Keratinocyte (primary cell): ENCODE data around the gene KTN1. TPM values are rescaled to one million over a fixed set of nuclear protein-coding genes. Genes with fewer than 3 reads are reported as not detected.
A peak's percentile ranks its signal among the peaks of the same experiment; 100 is the strongest.

ENCODE experiments used
- DNase-seq: peaks from one replicate; pipeline ENCODE4 v3.0.0-alpha.2; 2011; ENCODE audit warnings: low read depth, missing footprints, low spot score
- FAIRE-seq: peaks from 2 replicates; lab custom pipeline; 2011; peaks lifted over from hg19 to GRCh38; lab: Jason Lieb, UNC
- H2AFZ ChIP-seq: 2 replicates; pipeline ENCODE4 v1.6.0; 2012; ENCODE audit warnings: low read length, control low read depth, inconsistent platforms; ENCODE audit not compliant: control insufficient read depth
- H3K27ac ChIP-seq: 2 replicates; pipeline ENCODE4 v1.5.1; 2011; ENCODE audit warnings: low read length; ENCODE audit not compliant: control insufficient read depth, insufficient read depth
- H3K27me3 ChIP-seq: 3 replicates; pipeline ENCODE4 v1.6.0; 2011; ENCODE audit warnings: low read length; ENCODE audit not compliant: control insufficient read depth, insufficient read depth; ENCODE audit errors: extremely low read depth
- H3K36me3 ChIP-seq, 2 experiments: 2 replicates in 1 of 2; 3 replicates in 1 of 2; pipeline ENCODE4 v1.5.1; 2011; ENCODE audit warnings: low read length in 2 of 2, mild to moderate bottlenecking in 1 of 2; ENCODE audit not compliant: control insufficient read depth in 2 of 2, insufficient read depth in 2 of 2; ENCODE audit errors: extremely low read depth in 1 of 2
- H3K4me1 ChIP-seq: 3 replicates; pipeline ENCODE4 v1.5.1; 2011; ENCODE audit warnings: low read length; ENCODE audit not compliant: control insufficient read depth, insufficient read depth; ENCODE audit errors: extremely low read depth
- H3K4me2 ChIP-seq: 3 replicates; pipeline ENCODE4 v1.6.0; 2011; ENCODE audit warnings: low read depth, low read length; ENCODE audit not compliant: control insufficient read depth, insufficient read depth; ENCODE audit errors: extremely low read depth
- H3K4me3 ChIP-seq, 3 experiments: fragments of 200-600 bp in 1 of 3; sonication (generic) in 1 of 3; 2 replicates in 2 of 3; 3 replicates in 1 of 3; pipeline ENCODE4 v1.5.1; 2011 to 2016; ENCODE audit warnings: low read length in 3 of 3, mild to moderate bottlenecking in 3 of 3, control low read depth in 2 of 3, inconsistent platforms in 1 of 3, low read depth in 1 of 3, mixed read lengths in 1 of 3, mixed run types in 1 of 3, moderate library complexity in 1 of 3; ENCODE audit not compliant: control insufficient read depth in 2 of 3, insufficient read depth in 2 of 3; ENCODE audit errors: extremely low read depth in 1 of 3
- H3K79me2 ChIP-seq: 2 replicates; pipeline ENCODE4 v1.6.0; 2012; ENCODE audit warnings: low read length; ENCODE audit not compliant: control insufficient read depth, insufficient read depth
- H3K9ac ChIP-seq: 3 replicates; pipeline ENCODE4 v1.6.0; 2011; ENCODE audit warnings: low read length; ENCODE audit not compliant: control insufficient read depth, insufficient read depth; ENCODE audit errors: extremely low read depth
- H3K9me1 ChIP-seq: 3 replicates; pipeline ENCODE4 v1.6.0; 2011; ENCODE audit warnings: low read length; ENCODE audit not compliant: control insufficient read depth, insufficient read depth; ENCODE audit errors: extremely low read depth
- H3K9me3 ChIP-seq: 2 replicates; pipeline ENCODE4 v1.5.1; 2012; ENCODE audit warnings: low read depth, low read length; ENCODE audit not compliant: control insufficient read depth
- H4K20me1 ChIP-seq: 3 replicates; pipeline ENCODE4 v1.6.0; 2011; ENCODE audit warnings: low read length; ENCODE audit not compliant: control insufficient read depth, insufficient read depth; ENCODE audit errors: extremely low read depth
- EZH2 ChIP-seq: IDR thresholded peaks from one replicate; pipeline ENCODE4 v1.6.1; 2012; ENCODE audit warnings: inconsistent platforms, mild to moderate bottlenecking, low read length, moderate library complexity
- dilution Hi-C: fragments of 300-500 bp; cut with MboI; formaldehyde crosslinking; loops from one replicate; pipeline ENCODE4 v1.7.0; 2020; ENCODE audit warnings: low sequenced_read_pairs; ENCODE audit not compliant: extremely low pct_ligation_motif_present
- polyA plus RNA-seq, 5 experiments: library from polyadenylated mRNA; depleted of rRNA in 3 of 5; stranded (reverse) in 3 of 5; stranded (forward) in 1 of 5; unstranded in 1 of 5; fragments of >200 nt; gene quantifications; 1 replicate in 1 of 5; 2 replicates in 3 of 5; 3 replicates in 1 of 5; pipeline versions ENCODE4 v1.2.1 to v1.2.3, GENCODE V29; 2011 to 2012; ENCODE audit warnings: missing spikeins in 2 of 5, low read depth in 1 of 5, low replicate concordance in 1 of 5
- TF ChIP-seq, protein P1 (sequence below), 3 experiments: IDR thresholded peaks in 1 of 3; conservative IDR thresholded peaks in 1 of 3; optimal IDR thresholded peaks in 1 of 3; 2 replicates in 2 of 3; 3 replicates in 1 of 3; pipeline versions ENCODE3 to v1.5.1; 2011; ENCODE audit warnings: low read length in 3 of 3, mild to moderate bottlenecking in 3 of 3, moderate library complexity in 2 of 3, control low read depth in 1 of 3, inconsistent platforms in 1 of 3; ENCODE audit not compliant: insufficient read depth in 2 of 3; ENCODE audit errors: extremely low read depth in 1 of 3

The KTN1 gene
- polyA plus RNA-seq, 1 donor (not counting 4 experiments of a cell fraction or from before 2014, with no cell fraction given) = 121 TPM

DNA sequence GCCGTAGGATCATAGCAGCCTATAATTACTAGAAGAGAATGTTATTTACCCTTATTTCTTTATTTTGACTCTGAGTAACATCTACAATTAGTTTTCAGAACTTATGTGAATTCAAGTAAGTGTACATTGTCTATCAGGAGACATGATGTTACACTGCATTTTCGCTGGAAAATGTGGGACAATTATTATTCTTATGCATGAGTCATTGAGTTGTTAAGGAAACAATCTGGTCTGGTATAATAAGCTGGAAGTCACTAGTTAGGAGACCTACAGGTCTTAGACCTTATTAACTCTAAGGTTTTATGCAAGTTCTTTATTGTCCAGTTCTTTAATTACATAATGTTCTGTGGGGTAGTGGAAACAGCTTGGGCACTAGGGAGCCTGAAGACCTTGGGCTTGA, 5.8 kb downstream of the KTN1 start:
- TF ChIP-seq EZH2 = no peak
- TF ChIP-seq, protein P1, sequence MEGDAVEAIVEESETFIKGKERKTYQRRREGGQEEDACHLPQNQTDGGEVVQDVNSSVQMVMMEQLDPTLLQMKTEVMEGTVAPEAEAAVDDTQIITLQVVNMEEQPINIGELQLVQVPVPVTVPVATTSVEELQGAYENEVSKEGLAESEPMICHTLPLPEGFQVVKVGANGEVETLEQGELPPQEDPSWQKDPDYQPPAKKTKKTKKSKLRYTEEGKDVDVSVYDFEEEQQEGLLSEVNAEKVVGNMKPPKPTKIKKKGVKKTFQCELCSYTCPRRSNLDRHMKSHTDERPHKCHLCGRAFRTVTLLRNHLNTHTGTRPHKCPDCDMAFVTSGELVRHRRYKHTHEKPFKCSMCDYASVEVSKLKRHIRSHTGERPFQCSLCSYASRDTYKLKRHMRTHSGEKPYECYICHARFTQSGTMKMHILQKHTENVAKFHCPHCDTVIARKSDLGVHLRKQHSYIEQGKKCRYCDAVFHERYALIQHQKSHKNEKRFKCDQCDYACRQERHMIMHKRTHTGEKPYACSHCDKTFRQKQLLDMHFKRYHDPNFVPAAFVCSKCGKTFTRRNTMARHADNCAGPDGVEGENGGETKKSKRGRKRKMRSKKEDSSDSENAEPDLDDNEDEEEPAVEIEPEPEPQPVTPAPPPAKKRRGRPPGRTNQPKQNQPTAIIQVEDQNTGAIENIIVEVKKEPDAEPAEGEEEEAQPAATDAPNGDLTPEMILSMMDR (optimal IDR thresholded peaks at IDR 0.05 in 1 of 3, IDR thresholded peaks at IDR 0.05 in 1 of 3, conservative IDR thresholded peaks at IDR 0.05 in 1 of 3; ENCODE audit: extremely low read depth in 1 of 3, insufficient read depth in 2 of 3, low read length in 3 of 3) = no peak
- H2AFZ ChIP-seq = no peak overlapping the region
- H3K79me2 ChIP-seq = peaks cover 97% of the 10 kb centered on the region
- dilution Hi-C loops = no loop called here
- H3K27me3 ChIP-seq = no peaks in the 10 kb centered on the region
- FAIRE-seq (no peak), DNase-seq (no peak)
- no peaks in the 10 kb centered on the region for H3K36me3 ChIP-seq
- no peak overlapping the region for H3K9ac ChIP-seq
- H3K27ac ChIP-seq = peak overlapping the region; percentile 39
- H3K4me1 ChIP-seq = peaks cover 56% of the 10 kb centered on the region
- H3K4me3 ChIP-seq = no peak overlapping the region
- peaks cover 4% of the 10 kb centered on the region for H3K9me1 ChIP-seq
- H3K4me2 ChIP-seq = peak overlapping the region; percentile 30
- peaks cover 16% of the 10 kb centered on the region for H4K20me1 ChIP-seq
- H3K9me3 ChIP-seq = no peaks in the 10 kb centered on the region

DNA sequence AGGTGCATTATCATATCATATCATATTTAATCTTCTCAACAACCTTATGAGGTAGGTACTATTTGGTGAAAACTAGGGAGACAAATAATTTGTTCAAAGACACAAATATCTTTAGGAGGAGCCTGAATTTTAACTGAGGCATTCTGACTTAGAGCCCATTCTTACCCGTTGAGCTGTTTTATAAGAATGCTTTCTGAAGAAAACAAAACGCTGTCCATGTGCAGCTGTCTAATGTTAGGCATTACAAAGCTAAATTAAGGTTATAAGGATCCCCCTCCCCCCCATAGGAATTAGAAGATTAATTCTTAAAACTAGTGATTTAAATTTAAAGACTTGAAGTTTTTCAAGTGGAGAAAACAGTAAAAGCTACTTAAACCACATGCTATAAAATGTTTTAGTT, 6.4 kb downstream of the KTN1 start:
- Histone ChIP-seq H3K79me2 (peaks cover 97% of the 10 kb centered on the region), H3K9me3 (no peaks in the 10 kb centered on the region), H3K9ac (no peak overlapping the region), H3K27me3 (no peaks in the 10 kb centered on the region), H3K4me1 (peaks cover 56% of the 10 kb centered on the region), H3K36me3 (no peaks in the 10 kb centered on the region), H3K4me3 (no peak overlapping the region), H3K9me1 (peaks cover 4% of the 10 kb centered on the region), H3K27ac (no peak overlapping the region), H3K4me2 (no peak overlapping the region), H4K20me1 (peaks cover 16% of the 10 kb centered on the region), H2AFZ (no peak overlapping the region)
- dilution Hi-C loops = no loop called here
- DNase-seq (no peak), FAIRE-seq (no peak)
- TF ChIP-seq, protein P1 (optimal IDR thresholded peaks at IDR 0.05 in 1 of 3, IDR thresholded peaks at IDR 0.05 in 1 of 3, conservative IDR thresholded peaks at IDR 0.05 in 1 of 3; ENCODE audit: extremely low read depth in 1 of 3, insufficient read depth in 2 of 3, low read length in 3 of 3) = no peak
- TF ChIP-seq EZH2 = no peak
